Measurements from ENCODE around the gene DIMT1.
A peak's percentile ranks its signal among the peaks of the same experiment; 100 is the strongest.

DIMT1 gene

GRCh38 chr5:62424763-62425162 lies 21.1 kb upstream of the DIMT1 start:
- no peak for DNase-seq

DNA sequence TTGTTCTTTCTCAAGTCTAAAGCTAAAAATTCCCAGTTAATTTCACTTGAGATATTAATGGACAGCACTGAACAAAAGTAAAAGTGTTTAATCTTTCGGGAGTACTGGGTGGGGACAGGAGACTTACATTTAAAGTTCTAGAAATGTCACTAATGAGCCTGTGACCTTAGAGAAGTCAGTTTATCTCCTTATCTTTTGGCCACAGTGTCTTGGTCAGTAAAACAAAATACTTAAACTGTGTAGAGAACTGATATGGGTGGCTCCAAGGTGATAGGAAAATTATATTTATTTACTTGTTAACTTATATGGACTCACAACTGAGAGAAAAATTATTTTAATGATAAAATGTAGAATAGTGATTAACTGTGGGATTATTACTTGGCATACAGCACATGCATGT lies 17.7 kb upstream of the DIMT1 start:
- Histone ChIP-seq H3K27ac (no peak overlapping the region), H3K4me3 (ENCODE audit: low read depth, low read length) (no peak overlapping the region), H3K27me3 (replicated peaks) (no peaks in the 10 kb centered on the region), H3K36me3 (replicated peaks) (no peaks in the 10 kb centered on the region)
- no peak for DNase-seq
- no peak for TF ChIP-seq CTCF (IDR thresholded peaks at IDR 0.05; ENCODE audit: low read depth, low read length, missing control alignments)
- in situ Hi-C loops (cut with HindIII; ENCODE audit: low pct_ligation_motif_present, low sequenced_read_pairs), result no loop called here

More at GRCh38 chr5:62424763-62425162, 21.1 kb upstream of the DIMT1 start:
- TF ChIP-seq CTCF (IDR thresholded peaks at IDR 0.05; ENCODE audit: low read depth, low read length, missing control alignments), result no peak
- no peak overlapping the region for H3K27ac ChIP-seq
- no peaks in the 10 kb centered on the region for H3K36me3 ChIP-seq (replicated peaks)
- no peak overlapping the region for H3K4me3 ChIP-seq (ENCODE audit: low read depth, low read length)
- in situ Hi-C loops (cut with HindIII; ENCODE audit: low pct_ligation_motif_present, low sequenced_read_pairs), result no loop called here
- no peaks in the 10 kb centered on the region for H3K27me3 ChIP-seq (replicated peaks)

DNA sequence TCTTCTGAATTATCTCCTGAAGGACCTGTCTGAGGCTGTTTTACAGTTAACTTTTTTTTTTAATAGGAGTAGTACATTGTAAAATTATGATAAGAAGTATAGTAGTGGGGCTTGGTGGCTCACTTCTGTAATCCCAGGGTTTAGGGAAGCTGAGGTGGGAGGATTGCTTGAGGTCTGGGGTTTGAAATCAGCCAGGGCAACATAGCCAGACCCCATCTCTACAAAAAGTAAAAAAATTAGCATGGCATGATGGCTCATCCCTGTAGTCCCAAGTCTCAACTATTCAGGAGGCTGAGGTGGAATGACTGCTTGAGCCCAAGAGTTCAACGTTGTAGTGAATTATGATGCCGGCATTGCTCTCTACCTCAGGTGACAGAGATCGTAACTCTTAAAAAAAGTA lies 15.9 kb upstream of the DIMT1 start:
- no peak for TF ChIP-seq CTCF (IDR thresholded peaks at IDR 0.05; ENCODE audit: low read depth, low read length, missing control alignments)
- H3K27ac ChIP-seq, result no peak overlapping the region
- no peak overlapping the region for H3K4me3 ChIP-seq (ENCODE audit: low read depth, low read length)
- in situ Hi-C loops (cut with HindIII; ENCODE audit: low pct_ligation_motif_present, low sequenced_read_pairs), result no loop called here
- H3K27me3 ChIP-seq (replicated peaks), result no peaks in the 10 kb centered on the region
- DNase-seq, result no peak
- no peaks in the 10 kb centered on the region for H3K36me3 ChIP-seq (replicated peaks)

- H3K4me3 ChIP-seq (ENCODE audit: low read depth, low read length), result no peak overlapping the region
- H3K27ac ChIP-seq, result no peak overlapping the region
- no peaks in the 10 kb centered on the region for H3K36me3 ChIP-seq (replicated peaks)
- in situ Hi-C loops (cut with HindIII; ENCODE audit: low pct_ligation_motif_present, low sequenced_read_pairs), result no loop called here
- no peak for DNase-seq
- no peaks in the 10 kb centered on the region for H3K27me3 ChIP-seq (replicated peaks)
- TF ChIP-seq CTCF (IDR thresholded peaks at IDR 0.05; ENCODE audit: low read depth, low read length, missing control alignments), result no peak
Observed at GRCh38 chr5:62418462-62419076, 14.9 kb upstream of the DIMT1 start.

DNA sequence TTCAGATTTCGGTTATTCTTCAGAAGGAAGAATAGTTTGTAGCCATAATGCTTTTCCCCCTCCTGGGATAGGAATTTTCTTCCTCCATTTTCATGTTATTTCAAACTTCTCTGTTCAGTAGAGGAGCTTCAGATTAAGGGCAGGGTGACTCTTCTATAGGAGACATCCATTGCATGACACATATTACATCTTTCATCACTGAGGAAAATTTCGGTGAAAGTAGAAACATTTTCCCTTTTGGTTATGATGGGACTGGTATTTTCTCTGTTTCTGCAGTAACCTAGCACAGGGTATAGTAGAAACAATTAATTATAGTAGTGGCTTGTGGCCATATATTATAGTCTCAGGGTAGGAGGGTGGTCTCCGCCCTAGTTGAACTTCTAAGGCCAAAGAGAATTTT lies 10.0 kb upstream of the DIMT1 start:
- in situ Hi-C loops (cut with HindIII; ENCODE audit: low pct_ligation_motif_present, low sequenced_read_pairs), result no loop called here
- DNase-seq, result no peak
- H3K27ac ChIP-seq, result no peak overlapping the region
- no peaks in the 10 kb centered on the region for H3K27me3 ChIP-seq (replicated peaks)
- TF ChIP-seq CTCF (IDR thresholded peaks at IDR 0.05; ENCODE audit: low read depth, low read length, missing control alignments), result no peak
- peak overlapping the region; percentile 97 for H3K4me3 ChIP-seq (ENCODE audit: low read depth, low read length)
- no peaks in the 10 kb centered on the region for H3K36me3 ChIP-seq (replicated peaks)

All from brain microvascular endothelial cell (primary cell).